ENCODE results near the gene CDC42BPB.
"Not testable (repeated sequence)": the region's sequence is repeated elsewhere in the genome, so short reads cannot be mapped to it uniquely, and the experiment has no call there.

The CDC42BPB gene

DNA sequence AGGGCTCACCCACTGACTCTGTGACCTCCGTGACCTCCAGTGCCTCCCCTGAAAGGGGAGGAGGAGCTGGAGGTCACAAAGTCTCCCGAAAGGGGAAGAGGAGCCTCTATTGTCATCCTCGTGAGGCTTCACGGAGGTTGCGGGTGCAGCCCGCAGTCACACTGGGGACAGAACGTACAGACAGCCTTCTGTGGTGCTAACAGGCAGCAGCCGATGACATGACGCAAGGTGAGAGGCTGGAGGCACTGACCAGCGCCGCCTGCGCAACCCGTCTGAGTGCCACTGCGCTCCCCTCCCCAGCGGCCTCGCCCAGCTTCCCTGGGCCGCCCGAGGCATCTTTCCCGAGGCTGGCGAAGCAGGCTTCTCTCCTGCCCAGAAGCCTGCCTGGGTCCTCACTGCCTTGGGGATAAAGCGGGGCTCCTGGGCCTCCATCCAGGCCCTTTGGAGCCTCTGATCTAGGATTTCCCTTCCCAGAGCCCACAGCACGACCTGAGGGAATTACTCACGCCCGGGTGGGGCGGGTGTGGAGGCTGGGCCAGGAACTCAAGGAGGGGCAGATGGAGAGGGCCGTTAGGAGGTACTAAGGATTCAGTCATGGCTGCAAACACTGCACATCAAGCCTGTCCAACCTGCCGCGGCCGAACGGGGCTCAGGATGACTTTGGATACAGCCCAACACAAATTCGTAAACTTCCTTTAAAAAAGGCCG, 14.3 kb upstream of the CDC42BPB start:
- no peak for DNase-seq

DNA sequence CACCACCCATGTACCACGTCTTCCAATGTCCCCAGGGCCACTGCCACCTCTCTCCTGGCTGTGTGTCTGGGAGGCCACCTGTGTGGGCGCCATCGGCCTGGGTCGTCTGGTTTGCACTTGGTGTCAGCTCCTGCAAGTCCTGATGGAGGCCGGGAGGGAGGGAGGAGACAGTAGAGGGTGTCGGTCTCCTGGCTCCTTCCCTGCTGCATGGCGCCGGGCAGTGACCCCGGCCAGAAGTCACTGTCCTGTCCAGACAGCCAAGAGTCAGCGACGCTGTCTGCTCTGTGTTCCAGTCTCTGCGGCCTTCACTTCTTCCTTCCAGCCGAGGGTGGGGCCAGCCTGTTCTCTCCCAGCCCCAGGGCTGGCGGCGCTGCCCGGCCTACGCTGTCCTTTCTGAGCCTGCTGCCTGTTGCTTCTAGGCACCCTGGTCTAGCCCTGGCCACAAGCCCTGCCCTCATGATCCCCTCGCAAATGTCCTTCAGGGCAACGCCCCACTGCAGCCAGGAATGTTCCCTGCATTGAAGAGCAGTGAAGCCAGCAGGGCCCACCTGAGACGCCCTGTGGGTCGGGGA, 13.7 kb upstream of the CDC42BPB start:
- DNase-seq: no peak

GRCh38 chr14:103070263-103070885, 13.0 kb upstream of the CDC42BPB start:
- no peak for DNase-seq

DNA sequence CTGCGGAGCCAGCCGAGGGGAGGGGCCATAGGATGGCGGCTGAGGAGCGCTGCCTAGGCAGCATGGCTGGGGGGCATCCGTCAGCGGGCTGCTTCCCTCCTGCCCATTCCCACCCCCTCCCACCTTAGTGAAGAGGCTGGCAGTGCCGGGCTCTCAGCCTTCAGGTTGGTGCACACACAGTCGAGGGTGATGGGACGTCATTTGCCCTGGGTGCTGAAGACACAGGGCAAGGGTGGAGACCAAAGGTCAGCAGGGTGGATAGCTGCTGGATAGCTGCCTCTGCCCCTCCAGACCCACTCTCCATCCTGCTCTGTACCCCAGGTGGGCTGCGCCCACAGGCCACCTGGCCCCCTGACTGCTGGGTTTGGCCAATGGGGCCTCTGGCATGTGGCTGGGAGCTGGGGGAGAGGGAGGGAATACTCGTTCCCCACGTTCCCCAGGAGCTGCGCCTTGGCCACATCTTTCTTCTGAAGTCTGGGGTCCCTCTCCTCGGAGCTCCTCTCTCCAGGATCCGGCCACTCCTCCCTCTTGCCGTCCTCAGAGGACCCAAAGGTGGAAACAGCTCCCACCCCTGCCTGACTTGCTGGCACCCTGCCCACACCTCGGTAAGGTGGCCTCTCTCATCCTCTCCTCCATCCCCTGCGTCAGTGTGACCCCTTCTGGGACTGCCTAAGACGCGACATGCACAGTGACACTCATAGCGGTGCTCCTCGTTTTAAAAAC, 11.2 kb upstream of the CDC42BPB start:
- DNase-seq: no peak

GRCh38 chr14:103067231-103067954, 10.0 kb upstream of the CDC42BPB start:
- no peak for DNase-seq

- DNase-seq: no peak
These were observed 9.1 kb upstream of the CDC42BPB start for GRCh38 chr14:103066399-103066798.

GRCh38 chr14:103065861-103066260, 8.5 kb upstream of the CDC42BPB start:
- no peak for DNase-seq

- DNase-seq: no peak
These were observed 7.6 kb upstream of the CDC42BPB start for GRCh38 chr14:103064978-103065377.

- DNase-seq: no peak
These were observed 7.1 kb upstream of the CDC42BPB start for GRCh38 chr14:103064436-103064835.

DNA sequence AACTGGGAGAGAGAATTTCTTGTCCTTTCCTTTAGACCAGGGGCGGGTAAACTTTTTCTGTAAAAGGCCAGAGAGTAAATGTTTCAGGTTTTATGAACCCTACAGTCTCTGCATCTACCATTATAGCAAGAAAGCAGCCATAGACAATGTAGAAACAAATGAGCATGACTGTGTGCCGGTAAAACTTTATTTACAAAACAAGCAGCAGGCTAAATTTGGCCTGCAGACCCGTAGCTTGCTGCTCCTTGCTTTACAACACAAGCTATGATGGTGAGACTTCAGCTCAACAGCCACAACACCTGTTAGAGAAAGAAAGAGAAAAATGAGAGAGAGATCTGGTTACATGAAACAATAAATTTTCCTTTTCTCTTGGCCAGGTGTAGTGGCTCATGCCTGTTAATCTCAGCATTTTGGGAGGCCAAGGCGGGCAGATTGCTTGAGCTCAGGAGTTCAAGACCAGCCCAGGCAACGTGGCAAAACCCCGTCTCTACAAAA, 4.2 kb upstream of the CDC42BPB start:
- no peak for DNase-seq

DNA sequence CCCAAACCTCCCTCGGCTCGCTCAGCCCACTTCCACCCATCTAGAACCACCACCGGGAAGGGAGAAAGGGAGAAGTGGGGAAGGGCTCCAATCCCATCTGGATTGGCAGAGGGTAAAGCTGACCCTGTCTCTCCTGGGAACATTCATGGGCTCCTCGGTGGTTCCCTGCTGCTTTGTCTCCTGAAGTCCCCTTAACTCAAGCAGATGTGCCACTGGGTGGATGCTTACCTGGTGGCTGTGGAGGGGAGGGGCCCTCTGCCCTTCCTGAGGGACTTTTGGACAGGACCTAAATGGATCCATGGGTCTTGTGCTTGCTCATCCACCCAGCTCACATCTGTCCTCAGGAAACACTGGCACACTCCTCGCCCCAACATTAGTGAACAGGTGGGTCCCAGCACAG, 2.2 kb upstream of the CDC42BPB start:
- no peak for DNase-seq

GRCh38 chr14:103058164-103059055, 1.1 kb upstream of the CDC42BPB start:
- DNase-seq: no peak

DNA sequence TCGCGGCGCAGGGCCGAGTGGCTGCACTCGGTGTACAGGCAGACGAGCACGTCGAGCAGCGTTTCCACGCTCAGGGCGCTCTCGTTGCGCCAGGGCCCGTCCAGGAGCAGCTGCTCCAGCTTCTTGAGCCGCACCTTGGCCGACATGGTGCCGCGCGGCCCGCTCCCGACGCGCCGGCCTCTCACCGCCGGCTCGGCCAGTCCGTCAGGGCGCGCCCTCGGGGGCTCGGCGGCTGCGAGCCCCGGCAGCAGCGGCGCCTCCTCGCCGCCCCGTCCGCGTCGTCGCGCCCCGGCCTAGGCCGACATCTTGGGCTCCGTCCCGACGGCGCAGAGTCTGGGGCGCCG, 349 bp downstream of the CDC42BPB start:
- DNase-seq: no peak

GRCh38 chr14:103056322-103057027, 874 bp downstream of the CDC42BPB start:
- no peak for DNase-seq

GRCh38 chr14:103055695-103056094, 1.7 kb downstream of the CDC42BPB start:
- DNase-seq: no peak

DNA sequence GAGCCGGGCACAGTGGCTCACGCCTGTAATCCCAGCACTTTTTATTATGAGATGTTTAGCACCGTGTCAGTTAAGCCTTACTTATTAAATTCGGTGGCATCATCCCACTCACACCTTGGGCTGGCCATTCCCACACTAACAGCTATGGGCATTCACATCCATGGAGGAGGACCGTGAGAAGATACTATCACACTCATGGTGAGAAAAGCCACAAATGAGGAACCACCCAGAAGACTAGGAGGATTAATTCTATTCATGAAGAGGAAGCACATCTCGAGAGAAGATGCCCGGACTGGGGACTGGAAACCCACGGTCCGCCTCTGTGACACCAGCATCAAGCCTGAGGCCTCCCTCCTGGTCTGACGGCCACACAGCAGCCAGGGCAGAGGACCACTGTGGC, 4.9 kb downstream of the CDC42BPB start:
- no peak for DNase-seq

GRCh38 chr14:103050935-103051334, 6.4 kb downstream of the CDC42BPB start:
- no peak for DNase-seq

GRCh38 chr14:103047453-103047852, 9.9 kb downstream of the CDC42BPB start:
- DNase-seq: not testable (repeated sequence)

DNA sequence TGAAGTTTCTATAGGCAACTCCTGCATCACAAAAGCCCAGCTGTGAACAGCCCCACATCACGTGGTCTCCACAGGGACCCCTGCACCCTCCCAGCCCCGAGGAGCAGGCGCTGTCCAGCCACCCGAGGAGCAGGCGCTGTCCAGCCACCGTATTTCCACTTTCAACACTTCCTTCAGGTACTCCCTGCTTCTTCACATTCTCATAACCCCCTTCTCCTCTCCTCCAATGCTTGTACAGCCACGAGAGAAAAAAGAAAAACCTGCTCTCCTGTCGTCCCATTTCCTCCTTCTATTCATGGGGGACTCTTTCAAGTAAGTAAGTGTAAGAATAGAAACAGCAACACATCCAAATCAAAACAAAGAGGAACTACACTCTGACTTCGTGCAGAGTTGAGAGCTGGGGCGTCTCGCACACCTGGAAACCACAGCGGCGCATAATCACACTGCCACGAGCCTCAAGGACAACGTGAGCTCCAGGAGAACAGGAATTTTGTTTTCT, 11.9 kb downstream of the CDC42BPB start:
- DNase-seq: no peak

DNA sequence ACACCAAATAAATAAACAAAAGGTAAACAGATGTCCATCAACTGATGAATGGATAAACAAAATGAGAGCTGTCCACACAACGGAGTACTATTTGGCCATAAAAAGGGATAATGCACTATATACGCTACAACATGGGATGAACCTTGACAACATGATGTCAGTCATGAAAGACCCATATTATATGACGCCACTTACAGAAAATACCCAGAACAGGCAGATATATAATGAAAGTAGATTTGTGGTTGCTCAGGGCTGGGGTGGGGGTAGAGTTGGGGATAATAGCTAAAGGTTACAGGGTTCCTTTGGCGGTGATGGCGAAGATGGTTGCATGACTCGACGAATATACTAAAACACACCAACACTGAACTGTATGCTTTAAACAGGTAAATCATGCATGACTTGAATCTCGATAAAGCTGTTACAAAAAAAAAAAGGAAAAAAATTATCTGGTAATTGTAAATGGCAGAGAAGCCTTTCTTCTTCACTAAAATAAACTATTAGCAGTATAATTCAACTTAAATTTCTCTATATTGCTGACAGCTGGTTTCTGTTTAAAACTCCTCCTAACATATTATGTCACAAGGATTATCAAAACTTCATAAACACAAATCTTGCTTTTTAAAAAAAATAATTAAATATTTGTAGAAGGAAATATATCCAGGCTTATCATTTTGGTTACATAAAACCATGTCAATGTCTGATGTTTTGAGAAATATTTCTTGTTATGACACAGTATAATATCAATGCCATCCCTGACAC, 13.9 kb downstream of the CDC42BPB start:
- no peak for DNase-seq
